GM23338 (cell line): ENCODE measurements around the gene ZNF208.
"Not testable (repeated sequence)": the region's sequence is repeated elsewhere in the genome, so short reads cannot be mapped to it uniquely, and the experiment has no call there.

ENCODE experiments used
- CTCF ChIP-seq, 2 experiments: fragments of 200-600 bp in 1 of 2; sonication (generic) in 1 of 2; conservative IDR thresholded peaks; 2 replicates each; pipeline versions ENCODE4 v1.5.1 to v1.6.1; 2016 to 2017; ENCODE audit warnings: antibody characterized with exemption in 2 of 2, low read depth in 2 of 2, mild to moderate bottlenecking in 2 of 2, moderate library complexity in 1 of 2
- ETS1 ChIP-seq: IDR thresholded peaks from 2 replicates; pipeline ENCODE4 v1.6.1; 2016; ENCODE audit warnings: antibody characterized with exemption
- EZH2 ChIP-seq: fragments of 200-600 bp; sonication (generic); IDR thresholded peaks from one replicate; pipeline ENCODE4 v1.8.0; 2017; ENCODE audit warnings: antibody characterized with exemption, mild to moderate bottlenecking, low read depth; ENCODE audit not compliant: unreplicated experiment
- EZH2phosphoT487 ChIP-seq: fragments of 200-600 bp; sonication (generic); IDR thresholded peaks from one replicate; pipeline ENCODE4 v1.8.1; 2018; ENCODE audit warnings: antibody characterized with exemption; ENCODE audit not compliant: unreplicated experiment
- POLR2AphosphoS5 ChIP-seq: IDR thresholded peaks from 2 replicates; pipeline ENCODE4 v1.6.1; 2016; ENCODE audit warnings: antibody characterized with exemption, low read depth
- REST ChIP-seq: IDR thresholded peaks from one replicate; pipeline ENCODE4 v1.6.1; 2018; ENCODE audit warnings: antibody characterized with exemption; ENCODE audit not compliant: unreplicated experiment
- ZNF114 ChIP-seq: fragments of 250-450 bp; sonication (Bioruptor Pico); IDR thresholded peaks from 2 replicates; pipeline ENCODE4 v1.5.0; 2020; ENCODE audit warnings: mild to moderate bottlenecking, moderate library complexity
- ZNF331 ChIP-seq: fragments of 250-450 bp; sonication (Bioruptor Pico); IDR thresholded peaks from 2 replicates; pipeline ENCODE4 v1.5.0; 2020; ENCODE audit warnings: low read depth, mild to moderate bottlenecking, moderate library complexity

GRCh38 chr19:22041151-22041550 lies 30.4 kb upstream of the ZNF208 start:
- TF ChIP-seq EZH2; ZNF331 (CRISPR knock-in tag); CTCF (conservative IDR thresholded peaks at IDR 0.05; ENCODE audit: low read depth in 2 of 2); REST; EZH2phosphoT487; ETS1; ZNF114; POLR2AphosphoS5: not testable (repeated sequence)
